ENCODE data around the gene RNF115.
"Not testable (repeated sequence)": the region's sequence is repeated elsewhere in the genome, so short reads cannot be mapped to it uniquely, and the experiment has no call there.

DNA sequence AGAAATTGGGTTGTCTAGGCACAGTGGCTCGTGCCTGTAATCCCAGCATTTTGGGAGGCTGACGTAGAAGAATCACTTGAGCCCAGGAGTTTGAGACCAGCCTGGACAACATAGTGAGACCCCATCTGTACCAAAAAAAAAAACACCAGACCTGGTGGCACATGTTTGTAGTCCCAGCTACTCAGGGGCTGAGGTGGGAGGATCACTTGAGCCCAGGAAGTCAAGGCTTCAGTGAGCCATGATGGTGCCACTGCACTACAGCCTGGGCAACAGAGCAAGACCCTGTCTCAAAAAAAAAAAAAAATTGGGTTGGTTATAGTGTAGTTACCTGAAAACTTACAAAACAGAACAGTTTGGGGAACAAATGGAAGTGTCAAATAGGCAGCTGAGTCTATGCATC lies 6.9 kb upstream of the RNF115 start:
- TF ChIP-seq HDGF (IDR thresholded peaks at IDR 0.05; ENCODE audit: borderline replicate concordance); SUZ12 (IDR thresholded peaks at IDR 0.05); BHLHE40 (IDR thresholded peaks at IDR 0.05; ENCODE audit: borderline replicate concordance); SP1 (IDR thresholded peaks at IDR 0.05); ELF4 (IDR thresholded peaks at IDR 0.05); FOXM1 (IDR thresholded peaks at IDR 0.05; ENCODE audit: borderline replicate concordance); CTBP1 (IDR thresholded peaks at IDR 0.05; ENCODE audit: borderline replicate concordance); ARNT (IDR thresholded peaks at IDR 0.05); TARDBP (IDR thresholded peaks at IDR 0.05); ZNF384 (IDR thresholded peaks at IDR 0.05); FOXA1 (IDR thresholded peaks at IDR 0.05); NFRKB (IDR thresholded peaks at IDR 0.05): not testable (repeated sequence)
- TF ChIP-seq, protein P1, sequence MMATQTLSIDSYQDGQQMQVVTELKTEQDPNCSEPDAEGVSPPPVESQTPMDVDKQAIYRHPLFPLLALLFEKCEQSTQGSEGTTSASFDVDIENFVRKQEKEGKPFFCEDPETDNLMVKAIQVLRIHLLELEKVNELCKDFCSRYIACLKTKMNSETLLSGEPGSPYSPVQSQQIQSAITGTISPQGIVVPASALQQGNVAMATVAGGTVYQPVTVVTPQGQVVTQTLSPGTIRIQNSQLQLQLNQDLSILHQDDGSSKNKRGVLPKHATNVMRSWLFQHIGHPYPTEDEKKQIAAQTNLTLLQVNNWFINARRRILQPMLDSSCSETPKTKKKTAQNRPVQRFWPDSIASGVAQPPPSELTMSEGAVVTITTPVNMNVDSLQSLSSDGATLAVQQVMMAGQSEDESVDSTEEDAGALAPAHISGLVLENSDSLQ (IDR thresholded peaks at IDR 0.05), result not testable (repeated sequence)
